Activated CD4-positive, alpha-beta memory T cell treated with anti-CD3 and anti-CD28 coated beads for 36 hours (primary cell): Measurements from ENCODE around the gene CHADL. TPM values are rescaled to one million over a fixed set of nuclear protein-coding genes. Genes with fewer than 3 reads are reported as not detected.

Experiments used
- CTCF ChIA-PET: fragments of 350-600 bp; sonication (Branson Sonifier 250); formaldehyde crosslinking; loops from one replicate; lab custom pipeline; 2021; ENCODE audit warnings: antibody characterized with exemption, inconsistent platforms; lab: Charles Lee
- POLR2A ChIA-PET: fragments of 350-600 bp; sonication (Branson Sonifier 250); formaldehyde crosslinking; loops from one replicate; lab custom pipeline; 2021; ENCODE audit warnings: antibody characterized with exemption; lab: Charles Lee
- DNase-seq: peaks from one replicate; pipeline ENCODE4 v3.0.0-alpha.2; 2020
- H3K27ac Mint-ChIP-seq: one replicate; pipeline ENCODE4 v1.8.0; 2021; ENCODE audit warnings: mixed read lengths
- H3K27me3 Mint-ChIP-seq: one replicate; pipeline ENCODE4 v1.8.0; 2021; ENCODE audit warnings: mixed read lengths
- H3K36me3 Mint-ChIP-seq: one replicate; pipeline ENCODE4 v1.8.0; 2021; ENCODE audit warnings: mixed read lengths
- H3K4me1 Mint-ChIP-seq: one replicate; pipeline ENCODE4 v1.8.0; 2021; ENCODE audit warnings: low read depth, mixed read lengths
- H3K4me3 Mint-ChIP-seq: one replicate; pipeline ENCODE4 v1.8.0; 2021; ENCODE audit warnings: mild to moderate bottlenecking, mixed read lengths
- H3K9me3 Mint-ChIP-seq: one replicate; pipeline ENCODE4 v1.8.0; 2021; ENCODE audit warnings: mixed read lengths
- intact Hi-C: fragments of 100-400 bp; cut with micrococcal nuclease; formaldehyde crosslinking; loops from one replicate; pipeline ENCODE4 v1.15.1; 2023
- total RNA-seq, 2 experiments: library from RNA; stranded (reverse); gene quantifications; one replicate each; pipeline ENCODE4 v1.2.3, GENCODE V29; 2021

CHADL gene
- total RNA-seq, 2 experiments from 2014 or later: 0.12 to 0.21 TPM

DNA sequence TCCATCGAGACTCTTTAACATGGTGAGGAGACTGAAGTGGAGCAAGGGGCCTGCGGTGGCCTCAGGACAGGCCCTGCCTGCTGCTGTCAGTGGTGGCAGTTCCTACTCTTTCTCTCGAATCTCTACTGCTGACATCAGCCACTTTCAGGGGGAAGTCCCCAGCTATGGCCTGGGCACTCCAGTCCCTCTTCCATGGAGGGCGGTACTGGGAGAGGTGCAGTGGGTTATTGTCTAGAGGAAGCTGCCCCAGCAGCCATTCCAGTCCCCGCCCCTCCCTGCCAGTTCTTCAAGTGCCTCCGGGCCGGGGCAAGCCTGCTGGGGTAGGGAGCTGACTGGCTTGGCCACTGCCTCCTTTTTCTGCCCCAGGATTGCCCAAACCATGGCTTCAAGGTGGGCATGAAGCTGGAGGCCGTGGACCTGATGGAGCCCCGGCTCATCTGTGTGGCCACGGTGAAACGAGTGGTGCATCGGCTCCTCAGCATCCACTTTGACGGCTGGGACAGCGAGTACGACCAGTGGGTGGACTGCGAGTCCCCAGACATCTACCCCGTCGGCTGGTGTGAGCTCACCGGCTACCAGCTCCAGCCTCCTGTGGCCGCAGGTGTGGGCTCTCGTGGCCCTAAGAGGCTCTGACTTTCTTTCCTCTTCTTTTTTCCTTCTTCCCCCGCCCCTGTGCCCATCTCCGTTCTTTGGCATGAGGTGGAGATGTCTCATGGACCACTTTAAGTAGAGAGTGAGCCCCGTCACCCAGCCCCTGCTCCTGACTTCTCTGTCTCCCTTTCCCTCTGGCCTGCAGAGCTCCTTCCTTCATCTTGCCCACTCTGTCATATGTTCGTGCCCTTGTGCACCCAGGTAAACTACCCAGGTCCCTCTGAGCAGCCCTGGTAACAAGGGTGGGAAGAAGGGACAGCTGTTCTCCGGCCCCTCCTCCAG lies 13.7 kb downstream of the CHADL start:
- DNase-seq: no peak
- POLR2A ChIA-PET: no interaction called here
- CTCF ChIA-PET: interaction anchor here (2.7 kb wide), 1 partner anchor 11 kb away, joined by 18 read pairs; no protein-coding TSS in a partner anchor
- H3K4me3 Mint-ChIP-seq: no peak overlapping the region
- H3K4me1 Mint-ChIP-seq: no peaks in the 10 kb centered on the region
- no peaks in the 10 kb centered on the region for H3K9me3 Mint-ChIP-seq
- H3K27me3 Mint-ChIP-seq: no peaks in the 10 kb centered on the region
- intact Hi-C loops: no loop called here
- H3K36me3 Mint-ChIP-seq: peaks cover 23% of the 10 kb centered on the region
- no peak overlapping the region for H3K27ac Mint-ChIP-seq

DNA sequence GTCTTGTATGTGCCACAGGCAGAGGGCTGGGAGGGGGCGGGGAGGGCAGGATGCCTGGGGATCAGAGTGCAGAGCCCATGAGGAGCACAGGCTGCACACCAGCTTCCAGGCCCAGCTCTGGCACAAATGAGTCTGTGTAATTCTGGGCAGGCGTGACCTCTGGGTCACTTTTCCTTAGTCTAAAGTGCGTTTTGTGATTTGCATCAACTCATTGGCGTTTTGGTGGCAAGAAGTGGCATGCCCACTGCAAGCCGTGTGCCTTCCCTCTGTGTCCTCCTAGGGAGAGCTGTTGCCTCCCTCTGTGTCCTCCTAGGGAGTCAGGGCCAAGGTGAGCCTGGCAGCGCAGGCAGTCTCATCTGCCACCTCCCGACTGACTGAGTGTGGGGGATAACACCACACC lies 17.2 kb downstream of the CHADL start:
- no peaks in the 10 kb centered on the region for H3K27me3 Mint-ChIP-seq
- POLR2A ChIA-PET: no interaction called here
- peaks cover 32% of the 10 kb centered on the region for H3K36me3 Mint-ChIP-seq
- no peak overlapping the region for H3K27ac Mint-ChIP-seq
- H3K4me3 Mint-ChIP-seq: no peak overlapping the region
- no peak for DNase-seq
- H3K9me3 Mint-ChIP-seq: no peaks in the 10 kb centered on the region
- CTCF ChIA-PET: interaction anchor here (0.9 kb wide), 1 partner anchor 14 kb away, joined by 3 read pairs; no protein-coding TSS in a partner anchor
- intact Hi-C loops: no loop called here
- H3K4me1 Mint-ChIP-seq: peaks cover 2% of the 10 kb centered on the region

DNA sequence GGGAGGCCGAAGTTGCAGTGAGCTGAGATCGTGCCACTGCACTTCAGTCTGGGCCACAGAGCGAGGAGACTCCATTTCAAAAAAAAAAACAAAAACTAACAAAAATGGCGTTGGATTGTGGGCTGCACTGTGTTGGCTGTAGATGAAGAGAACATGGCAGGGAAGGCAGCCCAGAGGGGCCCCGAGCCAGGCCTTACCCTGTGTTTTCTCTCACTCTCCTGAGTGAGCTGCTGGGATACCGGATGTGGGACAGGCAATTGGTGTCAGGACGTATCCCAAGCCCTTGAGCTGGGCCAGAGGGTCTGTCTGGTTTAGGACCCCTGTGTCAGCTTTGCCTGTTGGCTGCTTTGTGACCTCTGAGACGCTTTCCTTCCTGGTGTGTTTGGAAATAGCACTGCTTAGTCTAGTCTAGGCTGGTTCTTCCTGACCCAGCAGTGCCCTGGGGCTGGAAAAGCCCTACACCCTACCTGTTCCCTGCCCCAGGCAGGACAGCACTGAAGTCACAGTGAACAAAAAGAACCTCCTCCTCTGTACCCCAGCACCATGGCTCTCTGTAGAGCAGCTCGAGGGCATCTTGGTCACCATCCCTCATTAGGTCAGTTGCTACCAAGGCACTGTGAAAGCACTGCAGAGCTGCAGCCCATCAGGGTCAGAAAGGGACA lies 17.8 kb downstream of the CHADL start:
- CTCF ChIA-PET: interaction anchor here (0.9 kb wide), 1 partner anchor 15 kb away, joined by 3 read pairs; no protein-coding TSS in a partner anchor
- no peaks in the 10 kb centered on the region for H3K9me3 Mint-ChIP-seq
- H3K36me3 Mint-ChIP-seq: peaks cover 31% of the 10 kb centered on the region
- peaks cover 3% of the 10 kb centered on the region for H3K4me1 Mint-ChIP-seq
- peak overlapping the region; percentile 13 for H3K27ac Mint-ChIP-seq
- POLR2A ChIA-PET: no interaction called here
- no peaks in the 10 kb centered on the region for H3K27me3 Mint-ChIP-seq
- intact Hi-C loops: no loop called here
- no peak overlapping the region for H3K4me3 Mint-ChIP-seq
- no peak for DNase-seq

DNA sequence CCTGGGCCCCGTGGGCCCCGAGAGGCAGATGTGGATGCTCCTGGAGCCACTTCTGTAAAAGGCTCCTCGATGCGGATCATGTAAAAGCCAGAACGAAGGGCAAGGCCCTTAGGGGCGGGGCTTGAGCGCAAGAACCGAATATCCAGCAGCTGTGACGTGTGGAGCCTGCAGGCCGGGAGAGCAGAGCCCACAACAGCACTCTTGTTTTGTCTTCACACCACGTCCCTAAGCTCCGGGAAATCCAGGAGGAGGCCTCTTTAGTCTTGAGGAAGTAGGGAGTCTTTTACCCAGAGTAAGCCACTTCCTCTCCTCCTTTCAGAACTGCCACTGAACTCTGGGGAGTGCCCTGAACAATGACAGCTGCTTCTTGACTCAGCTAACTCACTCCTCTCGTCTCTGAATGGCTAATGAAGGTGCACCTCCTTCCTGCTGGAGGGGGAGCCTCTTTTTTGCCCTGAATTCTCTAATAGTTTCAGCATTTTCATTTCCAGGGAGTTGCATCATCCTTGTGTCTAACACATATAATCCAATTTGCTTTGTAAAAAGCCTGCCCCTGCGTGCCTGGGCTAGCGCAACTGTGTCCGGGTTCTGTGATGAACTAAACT lies 23.1 kb downstream of the CHADL start:
- POLR2A ChIA-PET: interaction anchor here (0.9 to 2.6 kb wide), 2 partner anchors 10 to 21 kb away, joined by 3 to 8 read pairs; no protein-coding TSS in a partner anchor
- CTCF ChIA-PET: interaction anchor here (0.9 to 5.3 kb wide), 3 partner anchors 20 to 296 kb away, joined by 3 to 21 read pairs (median 9); no protein-coding TSS in a partner anchor
- H3K4me1 Mint-ChIP-seq: peaks cover 19% of the 10 kb centered on the region
- peaks cover 34% of the 10 kb centered on the region for H3K36me3 Mint-ChIP-seq
- peak overlapping the region; percentile 70 for H3K27ac Mint-ChIP-seq
- H3K4me3 Mint-ChIP-seq: peak overlapping the region; percentile 34
- intact Hi-C loops: no loop called here
- H3K9me3 Mint-ChIP-seq: no peaks in the 10 kb centered on the region
- no peaks in the 10 kb centered on the region for H3K27me3 Mint-ChIP-seq
- DNase-seq: peak; percentile 56

GRCh38 chr22:41216984-41217383 lies 23.7 kb downstream of the CHADL start:
- H3K27me3 Mint-ChIP-seq: no peaks in the 10 kb centered on the region
- H3K36me3 Mint-ChIP-seq: peaks cover 35% of the 10 kb centered on the region
- H3K27ac Mint-ChIP-seq: peak overlapping the region; percentile 44
- no peak overlapping the region for H3K4me3 Mint-ChIP-seq
- CTCF ChIA-PET: interaction anchor here (5.3 kb wide), 1 partner anchor 20 kb away, joined by 21 read pairs; no protein-coding TSS in a partner anchor
- H3K4me1 Mint-ChIP-seq: peaks cover 19% of the 10 kb centered on the region
- no peaks in the 10 kb centered on the region for H3K9me3 Mint-ChIP-seq
- POLR2A ChIA-PET: interaction anchor here (0.5 to 2.6 kb wide), 3 partner anchors 10 to 486 kb away, joined by 3 to 8 read pairs (median 3); no protein-coding TSS in a partner anchor
- no peak for DNase-seq
- intact Hi-C loops: no loop called here

DNA sequence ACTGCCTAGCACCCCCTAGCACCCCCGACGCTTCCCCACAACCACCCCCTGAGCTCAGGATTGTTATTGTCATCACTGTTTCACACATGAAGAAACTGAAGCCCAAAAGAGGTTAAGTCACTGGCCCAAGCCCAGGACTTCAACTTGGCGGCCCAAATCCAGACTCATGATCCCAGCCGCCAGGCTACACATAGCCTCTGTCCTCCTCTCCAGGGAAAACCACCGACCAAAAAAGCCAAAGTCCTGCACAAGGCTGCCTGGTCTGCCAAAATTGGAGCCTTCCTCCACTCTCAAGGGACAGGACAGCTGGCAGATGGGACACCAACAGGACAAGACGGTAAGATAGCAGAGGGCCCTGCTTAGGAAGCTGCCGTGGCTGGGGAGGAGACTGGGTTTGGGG lies 24.8 kb downstream of the CHADL start:
- no peak for DNase-seq
- ChIA-PET POLR2A (interaction anchor here (1.0 kb wide), 1 partner anchor 15 kb away, joined by 3 read pairs; no protein-coding TSS in a partner anchor), CTCF (interaction anchor here (0.9 to 5.3 kb wide), 3 partner anchors 18 to 317 kb away, joined by 4 to 21 read pairs (median 4); no protein-coding TSS in a partner anchor)
- Mint-ChIP-seq H3K27ac (no peak overlapping the region), H3K9me3 (no peaks in the 10 kb centered on the region), H3K4me1 (peaks cover 19% of the 10 kb centered on the region), H3K36me3 (peaks cover 30% of the 10 kb centered on the region), H3K4me3 (no peak overlapping the region), H3K27me3 (no peaks in the 10 kb centered on the region)
- intact Hi-C loops: no loop called here

DNA sequence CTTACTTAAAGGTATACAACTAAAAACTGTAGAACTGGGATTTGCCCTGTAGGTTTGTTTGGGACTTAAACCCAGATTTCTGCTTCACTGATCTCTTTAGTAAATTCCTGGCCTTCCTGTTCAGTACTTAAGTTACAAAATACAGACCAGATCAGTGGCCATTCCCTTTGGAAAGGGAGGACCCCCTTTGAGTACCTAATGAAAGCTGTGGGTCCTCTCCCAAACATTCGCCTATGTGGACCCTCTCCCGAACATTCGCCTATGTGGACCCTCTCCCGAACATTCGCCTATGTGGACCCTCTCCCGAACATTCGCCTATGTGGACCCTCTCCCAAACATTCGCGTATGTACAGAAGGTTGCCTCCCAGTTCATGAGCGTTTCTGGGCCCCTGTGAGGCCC lies 25.3 kb downstream of the CHADL start:
- Mint-ChIP-seq H3K9me3 (no peaks in the 10 kb centered on the region), H3K27me3 (no peaks in the 10 kb centered on the region), H3K4me3 (no peak overlapping the region), H3K36me3 (peaks cover 34% of the 10 kb centered on the region), H3K27ac (no peak overlapping the region), H3K4me1 (peaks cover 19% of the 10 kb centered on the region)
- ChIA-PET POLR2A (no interaction called here), CTCF (interaction anchor here (0.9 to 5.3 kb wide), 3 partner anchors 18 to 317 kb away, joined by 4 to 21 read pairs (median 4); no protein-coding TSS in a partner anchor)
- intact Hi-C loops: no loop called here
- DNase-seq: no peak

DNA sequence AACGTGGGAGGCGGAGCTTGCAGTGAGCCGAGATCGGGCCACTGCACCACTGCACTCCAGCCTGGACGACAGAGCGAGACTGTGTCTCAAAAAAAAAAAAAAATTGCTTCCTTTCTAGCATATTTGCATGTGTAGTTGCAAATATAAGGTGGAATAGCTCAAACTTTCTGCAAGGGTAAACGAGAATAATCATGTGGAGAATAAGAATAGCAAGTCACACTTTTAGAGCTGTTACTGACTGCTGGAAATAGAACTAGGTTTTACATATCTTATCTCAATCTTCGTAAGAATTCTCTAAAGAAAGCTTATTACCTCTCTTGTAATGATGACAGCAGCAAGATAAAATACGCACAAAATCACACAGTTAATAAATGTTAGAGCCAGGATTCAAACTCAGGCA lies 34.0 kb downstream of the CHADL start:
- intact Hi-C loops: loop anchor here (5.0 kb wide), 2 partner anchors 81 to 176 kb away; partner anchors contain the start of genes RANGAP1 and TEF
- Mint-ChIP-seq H3K9me3 (no peaks in the 10 kb centered on the region), H3K4me1 (peaks cover 26% of the 10 kb centered on the region), H3K27ac (peak overlapping the region; percentile 42), H3K27me3 (no peaks in the 10 kb centered on the region), H3K36me3 (peaks cover 18% of the 10 kb centered on the region), H3K4me3 (peak overlapping the region; percentile 43)
- CTCF ChIA-PET: interaction anchor here (1.2 to 2.5 kb wide), 3 partner anchors 9 to 284 kb away, joined by 3 to 14 read pairs (median 4); no protein-coding TSS in a partner anchor
- POLR2A ChIA-PET: interaction anchor here (0.6 to 1.3 kb wide), 3 partner anchors 11 to 255 kb away, joined by 3 to 8 read pairs (median 4); no protein-coding TSS in a partner anchor
- no peak for DNase-seq

- H3K4me3 Mint-ChIP-seq: peak within 1 kb of the TSS; percentile 95
- peak within 1 kb of the TSS; percentile 92 for H3K27ac Mint-ChIP-seq
- peaks cover 26% of the 10 kb centered on the region for H3K4me1 Mint-ChIP-seq
- CTCF ChIA-PET: no interaction called here
- H3K9me3 Mint-ChIP-seq: no peaks in the 10 kb centered on the region
- no peaks in the 10 kb centered on the region for H3K27me3 Mint-ChIP-seq
- peaks cover 13% of the 10 kb centered on the region for H3K36me3 Mint-ChIP-seq
- POLR2A ChIA-PET: no interaction called here
- intact Hi-C loops: loop anchor here (5.0 kb wide), 2 partner anchors 82 to 177 kb away; partner anchors contain the start of genes RANGAP1 and TEF
- DNase-seq: peak; percentile 99
Measured at GRCh38 chr22:41204992-41205900, 35.5 kb downstream of the CHADL start, which contains the start of gene L3MBTL2. L3MBTL2 (plus strand) TSS chr22:41205312; CDS start chr22:41205363, 51 bp downstream.

DNA sequence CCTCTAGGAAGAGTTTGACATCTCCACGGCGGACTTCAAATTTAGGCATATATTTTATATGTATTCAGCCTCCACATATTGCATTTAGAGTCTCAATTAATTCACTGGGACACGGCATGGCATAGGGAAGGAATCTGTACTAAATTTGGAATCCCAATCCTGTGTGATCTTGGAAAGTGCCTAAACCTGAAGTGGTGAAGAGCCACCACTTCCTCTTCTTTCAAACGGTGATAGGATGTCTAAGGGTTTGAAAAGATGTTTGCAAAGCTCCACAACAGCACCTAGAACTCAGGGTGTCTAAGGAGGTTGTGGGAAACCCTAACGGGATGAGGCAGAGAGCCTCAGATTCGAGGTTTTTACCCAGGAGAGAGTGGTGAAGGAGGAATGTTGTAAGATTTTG lies 36.7 kb downstream of the CHADL start:
- no peak overlapping the region for H3K4me3 Mint-ChIP-seq
- POLR2A ChIA-PET: no interaction called here
- H3K36me3 Mint-ChIP-seq: peaks cover 8% of the 10 kb centered on the region
- H3K27ac Mint-ChIP-seq: no peak overlapping the region
- H3K9me3 Mint-ChIP-seq: no peaks in the 10 kb centered on the region
- no peaks in the 10 kb centered on the region for H3K27me3 Mint-ChIP-seq
- CTCF ChIA-PET: no interaction called here
- H3K4me1 Mint-ChIP-seq: peaks cover 26% of the 10 kb centered on the region
- no peak for DNase-seq
- intact Hi-C loops: no loop called here
